Keratinocyte (primary cell): ENCODE measurements around the gene GCC2.

Experiments
- EZH2 ChIP-seq: IDR thresholded peaks from one replicate; pipeline ENCODE4 v1.6.1; 2012; ENCODE audit warnings: inconsistent platforms, mild to moderate bottlenecking, low read length, moderate library complexity
- TF ChIP-seq, protein P1 (sequence below), 3 experiments: IDR thresholded peaks in 1 of 3; conservative IDR thresholded peaks in 1 of 3; optimal IDR thresholded peaks in 1 of 3; 2 replicates in 2 of 3; 3 replicates in 1 of 3; pipeline versions ENCODE3 to v1.5.1; 2011; ENCODE audit warnings: low read length in 3 of 3, mild to moderate bottlenecking in 3 of 3, moderate library complexity in 2 of 3, control low read depth in 1 of 3, inconsistent platforms in 1 of 3; ENCODE audit not compliant: insufficient read depth in 2 of 3; ENCODE audit errors: extremely low read depth in 1 of 3

- TF ChIP-seq, protein P1, sequence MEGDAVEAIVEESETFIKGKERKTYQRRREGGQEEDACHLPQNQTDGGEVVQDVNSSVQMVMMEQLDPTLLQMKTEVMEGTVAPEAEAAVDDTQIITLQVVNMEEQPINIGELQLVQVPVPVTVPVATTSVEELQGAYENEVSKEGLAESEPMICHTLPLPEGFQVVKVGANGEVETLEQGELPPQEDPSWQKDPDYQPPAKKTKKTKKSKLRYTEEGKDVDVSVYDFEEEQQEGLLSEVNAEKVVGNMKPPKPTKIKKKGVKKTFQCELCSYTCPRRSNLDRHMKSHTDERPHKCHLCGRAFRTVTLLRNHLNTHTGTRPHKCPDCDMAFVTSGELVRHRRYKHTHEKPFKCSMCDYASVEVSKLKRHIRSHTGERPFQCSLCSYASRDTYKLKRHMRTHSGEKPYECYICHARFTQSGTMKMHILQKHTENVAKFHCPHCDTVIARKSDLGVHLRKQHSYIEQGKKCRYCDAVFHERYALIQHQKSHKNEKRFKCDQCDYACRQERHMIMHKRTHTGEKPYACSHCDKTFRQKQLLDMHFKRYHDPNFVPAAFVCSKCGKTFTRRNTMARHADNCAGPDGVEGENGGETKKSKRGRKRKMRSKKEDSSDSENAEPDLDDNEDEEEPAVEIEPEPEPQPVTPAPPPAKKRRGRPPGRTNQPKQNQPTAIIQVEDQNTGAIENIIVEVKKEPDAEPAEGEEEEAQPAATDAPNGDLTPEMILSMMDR (optimal IDR thresholded peaks at IDR 0.05 in 1 of 3, IDR thresholded peaks at IDR 0.05 in 1 of 3, conservative IDR thresholded peaks at IDR 0.05 in 1 of 3; ENCODE audit: extremely low read depth in 1 of 3, insufficient read depth in 2 of 3, low read length in 3 of 3), result no peak
- TF ChIP-seq EZH2, result no peak
These were observed 98.6 kb downstream of the GCC2 start for GRCh38 chr2:108547606-108548005.
